Effector CD4-positive, alpha-beta T cell (primary cell): ENCODE measurements around the gene SEMA3G.

Experiments
- DNase-seq: peaks from one replicate; pipeline ENCODE4 v3.0.0-alpha.2; 2020

The SEMA3G gene

GRCh38 chr3:52408466-52408865 is 36.4 kb downstream of the SEMA3G start:
- no peak for DNase-seq

- no peak for DNase-seq
Measured at GRCh38 chr3:52407779-52408178, 37.1 kb downstream of the SEMA3G start.

GRCh38 chr3:52406791-52407510 is 38.0 kb downstream of the SEMA3G start:
- no peak for DNase-seq

GRCh38 chr3:52406231-52406661 is 38.7 kb downstream of the SEMA3G start:
- DNase-seq: no peak

GRCh38 chr3:52405601-52406110 is 39.2 kb downstream of the SEMA3G start:
- DNase-seq: no peak

- DNase-seq: no peak
Measured at GRCh38 chr3:52405066-52405465, 39.8 kb downstream of the SEMA3G start.

GRCh38 chr3:52404391-52404790 is 40.5 kb downstream of the SEMA3G start:
- no peak for DNase-seq

- DNase-seq: no peak
Measured at GRCh38 chr3:52403955-52404354, 40.9 kb downstream of the SEMA3G start.

GRCh38 chr3:52403271-52403841 is 41.5 kb downstream of the SEMA3G start:
- DNase-seq: no peak

GRCh38 chr3:52402706-52403270 is 42.1 kb downstream of the SEMA3G start:
- no peak for DNase-seq

GRCh38 chr3:52402101-52402521 is 42.8 kb downstream of the SEMA3G start:
- DNase-seq: no peak

- DNase-seq: no peak
Measured at GRCh38 chr3:52401551-52401950, 43.4 kb downstream of the SEMA3G start.

GRCh38 chr3:52401021-52401420 is 43.9 kb downstream of the SEMA3G start:
- no peak for DNase-seq

- DNase-seq: no peak
Measured at GRCh38 chr3:52400275-52400793, 44.6 kb downstream of the SEMA3G start.

GRCh38 chr3:52399593-52399992 is 45.3 kb downstream of the SEMA3G start:
- no peak for DNase-seq

- DNase-seq: no peak
Measured at GRCh38 chr3:52399131-52399530, 45.8 kb downstream of the SEMA3G start.

GRCh38 chr3:52398670-52399081 is 46.2 kb downstream of the SEMA3G start:
- DNase-seq: no peak

- DNase-seq: no peak
Measured at GRCh38 chr3:52397676-52398399, 47.1 kb downstream of the SEMA3G start.

GRCh38 chr3:52396907-52397591 is 47.9 kb downstream of the SEMA3G start:
- no peak for DNase-seq

- DNase-seq: no peak
Measured at GRCh38 chr3:52396011-52396906, 48.6 kb downstream of the SEMA3G start.

GRCh38 chr3:52395503-52395865 is 49.4 kb downstream of the SEMA3G start:
- DNase-seq: no peak
